ENCODE results near the gene CARMIL1.

GRCh38 chr6:25296217-25296905 is 17.2 kb downstream of the CARMIL1 start:
- TF ChIP-seq, protein P1, sequence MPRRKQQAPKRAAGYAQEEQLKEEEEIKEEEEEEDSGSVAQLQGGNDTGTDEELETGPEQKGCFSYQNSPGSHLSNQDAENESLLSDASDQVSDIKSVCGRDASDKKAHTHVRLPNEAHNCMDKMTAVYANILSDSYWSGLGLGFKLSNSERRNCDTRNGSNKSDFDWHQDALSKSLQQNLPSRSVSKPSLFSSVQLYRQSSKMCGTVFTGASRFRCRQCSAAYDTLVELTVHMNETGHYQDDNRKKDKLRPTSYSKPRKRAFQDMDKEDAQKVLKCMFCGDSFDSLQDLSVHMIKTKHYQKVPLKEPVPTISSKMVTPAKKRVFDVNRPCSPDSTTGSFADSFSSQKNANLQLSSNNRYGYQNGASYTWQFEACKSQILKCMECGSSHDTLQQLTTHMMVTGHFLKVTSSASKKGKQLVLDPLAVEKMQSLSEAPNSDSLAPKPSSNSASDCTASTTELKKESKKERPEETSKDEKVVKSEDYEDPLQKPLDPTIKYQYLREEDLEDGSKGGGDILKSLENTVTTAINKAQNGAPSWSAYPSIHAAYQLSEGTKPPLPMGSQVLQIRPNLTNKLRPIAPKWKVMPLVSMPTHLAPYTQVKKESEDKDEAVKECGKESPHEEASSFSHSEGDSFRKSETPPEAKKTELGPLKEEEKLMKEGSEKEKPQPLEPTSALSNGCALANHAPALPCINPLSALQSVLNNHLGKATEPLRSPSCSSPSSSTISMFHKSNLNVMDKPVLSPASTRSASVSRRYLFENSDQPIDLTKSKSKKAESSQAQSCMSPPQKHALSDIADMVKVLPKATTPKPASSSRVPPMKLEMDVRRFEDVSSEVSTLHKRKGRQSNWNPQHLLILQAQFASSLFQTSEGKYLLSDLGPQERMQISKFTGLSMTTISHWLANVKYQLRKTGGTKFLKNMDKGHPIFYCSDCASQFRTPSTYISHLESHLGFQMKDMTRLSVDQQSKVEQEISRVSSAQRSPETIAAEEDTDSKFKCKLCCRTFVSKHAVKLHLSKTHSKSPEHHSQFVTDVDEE (CRISPR knock-in tag; IDR thresholded peaks at IDR 0.05) = no peak
- no peak for TF ChIP-seq ZC3H10 (CRISPR knock-in tag; IDR thresholded peaks at IDR 0.05)
- no peak for TF ChIP-seq ZNF70 (CRISPR knock-in tag; IDR thresholded peaks at IDR 0.05)
